Subcutaneous abdominal adipose tissue (tissue), 5 donors: ENCODE results near the gene NRXN2.

ENCODE experiments used
- H3K27ac ChIP-seq: one replicate; pipeline ENCODE4 v1.7.0; 2013; ENCODE audit warnings: low read depth, mild to moderate bottlenecking, inconsistent platforms, low read length, moderate library complexity
- H3K27me3 ChIP-seq, 5 donors: one replicate each; pipeline ENCODE4 v1.7.0; 2013; ENCODE audit warnings: low read length in 5 of 5, inconsistent platforms in 1 of 5; ENCODE audit not compliant: control insufficient read depth in 5 of 5, insufficient read depth in 4 of 5
- H3K36me3 ChIP-seq, 5 donors: one replicate each; pipeline ENCODE4 v1.7.0; 2013; ENCODE audit warnings: low read length in 5 of 5; ENCODE audit not compliant: control insufficient read depth in 5 of 5, insufficient read depth in 5 of 5
- H3K4me1 ChIP-seq, 5 donors: one replicate each; pipeline ENCODE4 v1.7.0; 2013; ENCODE audit warnings: low read length in 5 of 5, mild to moderate bottlenecking in 3 of 5, moderate library complexity in 1 of 5; ENCODE audit not compliant: control insufficient read depth in 5 of 5, insufficient read depth in 5 of 5
- H3K4me3 ChIP-seq, 5 donors: one replicate each; pipeline ENCODE4 v1.7.0; 2013; ENCODE audit warnings: low read length in 5 of 5, low read depth in 1 of 5
- H3K9ac ChIP-seq, 5 donors: one replicate each; pipeline ENCODE4 v1.7.0; 2013; ENCODE audit warnings: low read length in 5 of 5, mild to moderate bottlenecking in 4 of 5, moderate library complexity in 3 of 5
- H3K9me3 ChIP-seq, 5 donors: one replicate each; pipeline ENCODE4 v1.7.0; 2013; ENCODE audit warnings: low read length in 5 of 5; ENCODE audit not compliant: control insufficient read depth in 5 of 5
- donor health status: healthy.
- donor health status: healthy.
- donor health status: healthy.
- donor health status: healthy.
- donor health status: healthy.

NRXN2 gene

GRCh38 chr11:64633555-64634159, 89.3 kb downstream of the NRXN2 start:
- Histone ChIP-seq H3K4me3 (no peak overlapping the region), H3K27me3 (peaks cover 2 to 38% (median 15%) of the 10 kb centered on the region in 5 donors), H3K4me1 (peaks cover 0 to 9% (median 7%) of the 10 kb centered on the region in 5 donors), H3K9me3 (no peaks in the 10 kb centered on the region), H3K36me3 (peaks cover 0 to under 1% (median 0%) of the 10 kb centered on the region in 5 donors), H3K9ac (no peak overlapping the region), H3K27ac (no peak overlapping the region)

- H3K4me1 ChIP-seq: peaks cover 0 to under 1% (median under 1%) of the 10 kb centered on the region in 5 donors
- no peak overlapping the region for H3K4me3 ChIP-seq
- H3K27me3 ChIP-seq: peaks cover 0 to 31% (median 9%) of the 10 kb centered on the region in 5 donors
- H3K27ac ChIP-seq: no peak overlapping the region
- no peak overlapping the region for H3K9ac ChIP-seq
- peaks cover 0 to 3% (median 0%) of the 10 kb centered on the region in 5 donors for H3K36me3 ChIP-seq
- no peaks in the 10 kb centered on the region for H3K9me3 ChIP-seq
Measured at GRCh38 chr11:64632654-64633053, 90.3 kb downstream of the NRXN2 start.

GRCh38 chr11:64632237-64632636, 90.8 kb downstream of the NRXN2 start:
- no peaks in the 10 kb centered on the region for H3K4me1 ChIP-seq
- H3K4me3 ChIP-seq: no peak overlapping the region
- H3K27ac ChIP-seq: no peak overlapping the region
- peaks cover 0 to 28% (median 7%) of the 10 kb centered on the region in 5 donors for H3K27me3 ChIP-seq
- peaks cover 0 to 3% (median 0%) of the 10 kb centered on the region in 5 donors for H3K36me3 ChIP-seq
- H3K9ac ChIP-seq: no peak overlapping the region
- no peaks in the 10 kb centered on the region for H3K9me3 ChIP-seq

GRCh38 chr11:64631675-64632074, 91.3 kb downstream of the NRXN2 start:
- Histone ChIP-seq H3K27me3 (peaks cover 0 to 25% (median 6%) of the 10 kb centered on the region in 5 donors), H3K9me3 (no peaks in the 10 kb centered on the region), H3K36me3 (peaks cover 0 to 3% (median 0%) of the 10 kb centered on the region in 5 donors), H3K4me1 (no peaks in the 10 kb centered on the region), H3K9ac (no peak overlapping the region), H3K27ac (no peak overlapping the region), H3K4me3 (no peak overlapping the region)

- H3K4me3 ChIP-seq: no peak overlapping the region
- peaks cover 0 to 3% (median 0%) of the 10 kb centered on the region in 5 donors for H3K4me1 ChIP-seq
- no peak overlapping the region for H3K9ac ChIP-seq
- H3K27ac ChIP-seq: no peak overlapping the region
- H3K9me3 ChIP-seq: no peaks in the 10 kb centered on the region
- peaks cover 0 to 19% (median 0%) of the 10 kb centered on the region in 5 donors for H3K27me3 ChIP-seq
- peaks cover 0 to 3% (median 0%) of the 10 kb centered on the region in 5 donors for H3K36me3 ChIP-seq
Measured at GRCh38 chr11:64629796-64630562, 93.0 kb downstream of the NRXN2 start.

- Histone ChIP-seq H3K9me3 (no peaks in the 10 kb centered on the region), H3K27ac (no peak overlapping the region), H3K4me3 (no peak overlapping the region), H3K36me3 (peaks cover 0 to 3% (median 0%) of the 10 kb centered on the region in 5 donors), H3K27me3 (peaks cover 0 to 12% (median 0%) of the 10 kb centered on the region in 5 donors), H3K9ac (no peak overlapping the region), H3K4me1 (peaks cover 0 to 5% (median 0%) of the 10 kb centered on the region in 5 donors)
Measured at GRCh38 chr11:64629103-64629502, 93.9 kb downstream of the NRXN2 start.

GRCh38 chr11:64628596-64628995, 94.4 kb downstream of the NRXN2 start:
- Histone ChIP-seq H3K4me3 (no peak overlapping the region), H3K27ac (no peak overlapping the region), H3K9me3 (no peaks in the 10 kb centered on the region), H3K9ac (no peak overlapping the region), H3K36me3 (peaks cover 0 to 3% (median 0%) of the 10 kb centered on the region in 5 donors), H3K27me3 (peaks cover 0 to 12% (median 0%) of the 10 kb centered on the region in 5 donors), H3K4me1 (peaks cover 0 to 5% (median 0%) of the 10 kb centered on the region in 5 donors)

GRCh38 chr11:64627371-64627770, 95.6 kb downstream of the NRXN2 start:
- Histone ChIP-seq H3K9ac (no peak overlapping the region), H3K27me3 (peaks cover 0 to 11% (median 0%) of the 10 kb centered on the region in 5 donors), H3K9me3 (no peaks in the 10 kb centered on the region), H3K4me3 (no peak overlapping the region), H3K36me3 (peaks cover 0 to 3% (median 0%) of the 10 kb centered on the region in 5 donors), H3K27ac (no peak overlapping the region), H3K4me1 (peaks cover 0 to 5% (median 0%) of the 10 kb centered on the region in 5 donors)

- H3K4me3 ChIP-seq: no peak overlapping the region
- no peaks in the 10 kb centered on the region for H3K9me3 ChIP-seq
- H3K27me3 ChIP-seq: peaks cover 0 to 9% (median 0%) of the 10 kb centered on the region in 5 donors
- no peak overlapping the region for H3K27ac ChIP-seq
- H3K9ac ChIP-seq: no peak overlapping the region
- H3K36me3 ChIP-seq: peaks cover 0 to 3% (median 0%) of the 10 kb centered on the region in 5 donors
- peaks cover 0 to 5% (median 0%) of the 10 kb centered on the region in 5 donors for H3K4me1 ChIP-seq
Measured at GRCh38 chr11:64626637-64627036, 96.4 kb downstream of the NRXN2 start.
